H9 (cell line): ENCODE results near the gene RPL14. TPM values are rescaled to one million over a fixed set of nuclear protein-coding genes. Genes with fewer than 3 reads are reported as not detected.

Experiments
- DNase-seq: peaks from one replicate; pipeline ENCODE4 v3.0.0-alpha.2; 2017
- H2AFZ ChIP-seq: one replicate; pipeline ENCODE4 v1.6.1; 2013; ENCODE audit warnings: mild to moderate bottlenecking, low read length, control low read depth, moderate library complexity
- H2AK5ac ChIP-seq: 2 replicates; pipeline ENCODE4 v1.6.1; 2013; ENCODE audit warnings: low read length, control low read depth, mixed read lengths; ENCODE audit not compliant: insufficient read length
- H2BK120ac ChIP-seq: one replicate; pipeline ENCODE4 v1.6.1; 2013; ENCODE audit warnings: low read depth, mild to moderate bottlenecking, low read length, control low read depth, inconsistent platforms; ENCODE audit not compliant: poor library complexity, severe bottlenecking
- H2BK12ac ChIP-seq: 2 replicates; pipeline ENCODE4 v1.6.1; 2013; ENCODE audit warnings: low read length, control low read depth, mixed read lengths, low read depth; ENCODE audit not compliant: insufficient read length
- H2BK15ac ChIP-seq: 2 replicates; pipeline ENCODE4 v1.6.1; 2013; ENCODE audit warnings: low read depth, low read length, control low read depth
- H2BK20ac ChIP-seq: one replicate; pipeline ENCODE4 v1.6.1; 2013; ENCODE audit warnings: low read depth, mild to moderate bottlenecking, low read length, control low read depth, inconsistent platforms; ENCODE audit not compliant: poor library complexity, severe bottlenecking
- H2BK5ac ChIP-seq: 2 replicates; pipeline ENCODE4 v1.6.1; 2013; ENCODE audit warnings: low read length, control low read depth, mixed read lengths; ENCODE audit not compliant: insufficient read length
- H3K14ac ChIP-seq: 2 replicates; pipeline ENCODE4 v1.6.1; 2013; ENCODE audit warnings: low read length, control low read depth; ENCODE audit not compliant: insufficient read depth
- H3K18ac ChIP-seq: 2 replicates; pipeline ENCODE4 v1.6.1; 2013; ENCODE audit warnings: low read depth, mild to moderate bottlenecking, mixed read lengths, low read length, control low read depth; ENCODE audit not compliant: insufficient read length
- H3K23ac ChIP-seq: 2 replicates; pipeline ENCODE4 v1.6.1; 2013; ENCODE audit warnings: low read length, control low read depth, mixed read lengths, low read depth; ENCODE audit not compliant: insufficient read length
- H3K23me2 ChIP-seq: 2 replicates; pipeline ENCODE4 v1.6.1; 2013; ENCODE audit warnings: low read depth, mild to moderate bottlenecking, mixed read lengths, low read length, control low read depth; ENCODE audit not compliant: insufficient read length, poor library complexity, severe bottlenecking
- H3K27ac ChIP-seq: 2 replicates; pipeline ENCODE4 v1.5.1; 2013; ENCODE audit warnings: low read length, control low read depth, mixed read lengths, low read depth; ENCODE audit not compliant: insufficient read length
- H3K27me3 ChIP-seq: 2 replicates; pipeline ENCODE4 v1.6.1; 2013; ENCODE audit warnings: low read length, control low read depth, inconsistent platforms; ENCODE audit not compliant: insufficient read depth
- H3K4ac ChIP-seq: 2 replicates; pipeline ENCODE4 v1.6.1; 2013; ENCODE audit warnings: low read depth, mild to moderate bottlenecking, control low read depth, inconsistent platforms, low read length, moderate library complexity
- H3K4me1 ChIP-seq: 2 replicates; pipeline ENCODE4 v1.6.1; 2013; ENCODE audit warnings: low read length, control low read depth, inconsistent platforms; ENCODE audit not compliant: insufficient read depth
- H3K4me2 ChIP-seq: 2 replicates; pipeline ENCODE4 v1.6.1; 2013; ENCODE audit warnings: low read length, control low read depth, mixed read lengths; ENCODE audit not compliant: insufficient read length, insufficient read depth
- H3K56ac ChIP-seq: 2 replicates; pipeline ENCODE4 v1.6.1; 2013; ENCODE audit warnings: low read depth, mild to moderate bottlenecking, mixed read lengths, low read length, control low read depth; ENCODE audit not compliant: insufficient read length
- H3K79me1 ChIP-seq: 2 replicates; pipeline ENCODE4 v1.6.1; 2013; ENCODE audit warnings: low read depth, mild to moderate bottlenecking, moderate library complexity, low read length, control low read depth, inconsistent platforms; ENCODE audit not compliant: insufficient read depth, poor library complexity, severe bottlenecking
- H3K79me2 ChIP-seq: 2 replicates; pipeline ENCODE4 v1.6.1; 2013; ENCODE audit warnings: low read length, control low read depth, inconsistent platforms; ENCODE audit not compliant: insufficient read depth
- H3K9ac ChIP-seq: 2 replicates; pipeline ENCODE4 v1.6.1; 2013; ENCODE audit warnings: low read length, control low read depth, mixed read lengths; ENCODE audit not compliant: insufficient read length; ENCODE audit errors: extremely low read depth
- H3K9me3 ChIP-seq: one replicate; pipeline ENCODE4 v1.6.1; 2013; ENCODE audit warnings: low read depth, low read length, inconsistent platforms; ENCODE audit not compliant: control insufficient read depth
- H3T11ph ChIP-seq: one replicate; pipeline ENCODE4 v1.6.1; 2013; ENCODE audit warnings: mild to moderate bottlenecking, low read length, control low read depth, inconsistent platforms
- H4K20me1 ChIP-seq: one replicate; pipeline ENCODE4 v1.6.1; 2013; ENCODE audit not compliant: control insufficient read depth, insufficient read length, insufficient read depth
- H4K5ac ChIP-seq: 2 replicates; pipeline ENCODE4 v1.6.1; 2013; ENCODE audit warnings: low read depth, mild to moderate bottlenecking, mixed read lengths, low read length, control low read depth; ENCODE audit not compliant: insufficient read length
- H4K8ac ChIP-seq: replicated peaks from 2 replicates; pipeline ENCODE4 v1.6.1; 2013; ENCODE audit warnings: low read length, control low read depth, mixed read lengths, low read depth; ENCODE audit not compliant: insufficient read length
- H4K91ac ChIP-seq: 2 replicates; pipeline ENCODE4 v1.6.1; 2013; ENCODE audit warnings: low read depth, mild to moderate bottlenecking, moderate library complexity, mixed read lengths, low read length, control low read depth; ENCODE audit not compliant: insufficient read length
- H3K27ac Mint-ChIP-seq, 3 experiments: 2 replicates in 2 of 3; 3 replicates in 1 of 3; pipeline ENCODE4 v1.8.0; 2020 to 2021; ENCODE audit warnings: mixed read lengths in 3 of 3, mild to moderate bottlenecking in 1 of 3, moderate library complexity in 1 of 3
- H3K27me3 Mint-ChIP-seq: 2 replicates; pipeline ENCODE4 v1.8.0; 2021; ENCODE audit warnings: low read depth, mild to moderate bottlenecking, moderate library complexity, mixed read lengths
- H3K36me3 Mint-ChIP-seq, 3 experiments: 2 replicates in 2 of 3; 3 replicates in 1 of 3; pipeline ENCODE4 v1.8.0; 2020 to 2021; ENCODE audit warnings: low read depth in 3 of 3, mixed read lengths in 3 of 3; ENCODE audit not compliant: insufficient read depth in 1 of 3
- H3K4me1 Mint-ChIP-seq, 2 experiments: 2 replicates each; pipeline ENCODE4 v1.8.0; 2020; ENCODE audit warnings: mixed read lengths in 2 of 2
- H3K4me3 Mint-ChIP-seq, 2 experiments: 2 replicates in 1 of 2; 3 replicates in 1 of 2; pipeline ENCODE4 v1.8.0; 2020 to 2021; ENCODE audit warnings: mild to moderate bottlenecking in 2 of 2, mixed read lengths in 2 of 2, moderate library complexity in 1 of 2
- H3K9me3 Mint-ChIP-seq, 2 experiments: 2 replicates in 1 of 2; 3 replicates in 1 of 2; pipeline ENCODE4 v1.8.0; 2020; ENCODE audit warnings: mild to moderate bottlenecking in 2 of 2, mixed read lengths in 2 of 2, moderate library complexity in 1 of 2
- WGBS: extraction: QIAGEN DNeasy Blood & Tissue Kit; methylation state at CpG from one replicate; pipeline ENCODE4 v1.1.7; 2013; ENCODE audit warnings: missing lambda C conversion rate, low lambda C conversion rate, mixed read lengths; ENCODE audit not compliant: insufficient read length; ENCODE audit errors: extremely low coverage; 5-methylcytosine and 5-hydroxymethylcytosine counted together
- total RNA-seq: library from RNA; stranded (reverse); gene quantifications from 2 replicates; pipeline ENCODE4 v1.2.1, GENCODE V29; 2021
- TF ChIP-seq, protein P1 (sequence below): fragments of 200-600 bp; sonication (generic); conservative IDR thresholded peaks from 3 replicates; pipeline ENCODE4 v1.8.0; 2021; ENCODE audit warnings: antibody characterized with exemption, mild to moderate bottlenecking

RPL14 gene
- total RNA-seq, 1 experiment from 2014 or later = 2,490 TPM

- H4K91ac ChIP-seq = no peak overlapping the region
- H3K14ac ChIP-seq = no peak overlapping the region
- no peak overlapping the region for H2AK5ac ChIP-seq
- H3K9me3 ChIP-seq = no peaks in the 10 kb centered on the region
- Mint-ChIP-seq H3K27me3 (peaks cover 3% of the 10 kb centered on the region; the same call in 1 of the 2 replicates), H3K4me1 (peaks cover 11 to 16% of the 10 kb centered on the region in 2 experiments), H3K27ac (peak overlapping the region in 1 of 3 experiments; percentile 96; a peak in 3 of 7 replicates), H3K9me3 (no peaks in the 10 kb centered on the region), H3K4me3 (peak overlapping the region; percentile 86 to 91), H3K36me3 (0 out of 7 replicates have a peak, but pooled peaks cover 0 to 2% (median 0%) of the 10 kb centered on the region in 3 experiments)
- peaks cover 9% of the 10 kb centered on the region for H3K23me2 ChIP-seq
- no peak overlapping the region for H3K4ac ChIP-seq
- TF ChIP-seq, protein P1, sequence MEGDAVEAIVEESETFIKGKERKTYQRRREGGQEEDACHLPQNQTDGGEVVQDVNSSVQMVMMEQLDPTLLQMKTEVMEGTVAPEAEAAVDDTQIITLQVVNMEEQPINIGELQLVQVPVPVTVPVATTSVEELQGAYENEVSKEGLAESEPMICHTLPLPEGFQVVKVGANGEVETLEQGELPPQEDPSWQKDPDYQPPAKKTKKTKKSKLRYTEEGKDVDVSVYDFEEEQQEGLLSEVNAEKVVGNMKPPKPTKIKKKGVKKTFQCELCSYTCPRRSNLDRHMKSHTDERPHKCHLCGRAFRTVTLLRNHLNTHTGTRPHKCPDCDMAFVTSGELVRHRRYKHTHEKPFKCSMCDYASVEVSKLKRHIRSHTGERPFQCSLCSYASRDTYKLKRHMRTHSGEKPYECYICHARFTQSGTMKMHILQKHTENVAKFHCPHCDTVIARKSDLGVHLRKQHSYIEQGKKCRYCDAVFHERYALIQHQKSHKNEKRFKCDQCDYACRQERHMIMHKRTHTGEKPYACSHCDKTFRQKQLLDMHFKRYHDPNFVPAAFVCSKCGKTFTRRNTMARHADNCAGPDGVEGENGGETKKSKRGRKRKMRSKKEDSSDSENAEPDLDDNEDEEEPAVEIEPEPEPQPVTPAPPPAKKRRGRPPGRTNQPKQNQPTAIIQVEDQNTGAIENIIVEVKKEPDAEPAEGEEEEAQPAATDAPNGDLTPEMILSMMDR = no peak
- no peak overlapping the region for H3K27ac ChIP-seq
- H3K4me2 ChIP-seq = peak overlapping the region; percentile 45
- peak overlapping the region; percentile 87 for H3K9ac ChIP-seq
- no peak overlapping the region for H2BK15ac ChIP-seq
- no peak overlapping the region for H2BK5ac ChIP-seq
- no peak overlapping the region for H3K23ac ChIP-seq
- H2AFZ ChIP-seq = no peak overlapping the region
- no peaks in the 10 kb centered on the region for H4K20me1 ChIP-seq
- H3K79me2 ChIP-seq = no peaks in the 10 kb centered on the region
- H2BK20ac ChIP-seq = no peak overlapping the region
- no peak overlapping the region for H4K8ac ChIP-seq
- H3K79me1 ChIP-seq = no peaks in the 10 kb centered on the region
- H3K4me1 ChIP-seq = 0 out of 2 replicates have a peak, but pooled peaks cover 2% of the 10 kb centered on the region
- H3T11ph ChIP-seq = no peak overlapping the region
- H2BK12ac ChIP-seq = no peak overlapping the region
- H3K27me3 ChIP-seq = no peaks in the 10 kb centered on the region
- H3K56ac ChIP-seq = no peak overlapping the region
- no peak overlapping the region for H4K5ac ChIP-seq
- DNase-seq = no peak
- H3K18ac ChIP-seq = no peak overlapping the region
- H2BK120ac ChIP-seq = no peak overlapping the region
- WGBS = no CpG with 5 or more reads among the region's 1 CpG
Measured at GRCh38 chr3:40452057-40452456, 5.1 kb upstream of the RPL14 start.
